ENCODE data around the gene MIOX.

The MIOX gene

GRCh38 chr22:50469377-50470305 is 17.0 kb upstream of the MIOX start:
- Histone ChIP-seq H3K27me3 (ENCODE audit: insufficient read depth, low read depth, severe bottlenecking) (no peaks in the 10 kb centered on the region), H3K9me3 (ENCODE audit: severe bottlenecking) (no peaks in the 10 kb centered on the region), H3K4me3 (ENCODE audit: low read depth, low read length) (no peak overlapping the region), H3K27ac (peak overlapping the region; percentile 26; the same call in 1 of the 2 replicates), H3K36me3 (peaks cover 33% of the 10 kb centered on the region)
- peak; percentile 61 for DNase-seq
- no peak for TF ChIP-seq CTCF (IDR thresholded peaks at IDR 0.05; ENCODE audit: low read depth, low read length)

GRCh38 chr22:50470491-50470890 is 16.2 kb upstream of the MIOX start:
- Histone ChIP-seq H3K36me3 (peaks cover 26% of the 10 kb centered on the region), H3K27me3 (ENCODE audit: insufficient read depth, low read depth, severe bottlenecking) (no peaks in the 10 kb centered on the region), H3K27ac (peak overlapping the region; percentile 26; the same call in 1 of the 2 replicates), H3K9me3 (ENCODE audit: severe bottlenecking) (no peaks in the 10 kb centered on the region), H3K4me3 (ENCODE audit: low read depth, low read length) (no peak overlapping the region)
- no peak for DNase-seq
- no peak for TF ChIP-seq CTCF (IDR thresholded peaks at IDR 0.05; ENCODE audit: low read depth, low read length)

- DNase-seq: no peak
- Histone ChIP-seq H3K4me3 (ENCODE audit: low read depth, low read length) (no peak overlapping the region), H3K27me3 (ENCODE audit: insufficient read depth, low read depth, severe bottlenecking) (no peaks in the 10 kb centered on the region), H3K9me3 (ENCODE audit: severe bottlenecking) (no peaks in the 10 kb centered on the region), H3K27ac (no peak overlapping the region), H3K36me3 (peaks cover 18% of the 10 kb centered on the region)
- TF ChIP-seq CTCF (IDR thresholded peaks at IDR 0.05; ENCODE audit: low read depth, low read length): no peak
Observed at GRCh38 chr22:50471197-50471847, 15.3 kb upstream of the MIOX start.

GRCh38 chr22:50471962-50472361 is 14.7 kb upstream of the MIOX start:
- H3K36me3 ChIP-seq: peaks cover 12% of the 10 kb centered on the region
- H3K4me3 ChIP-seq (ENCODE audit: low read depth, low read length): no peak overlapping the region
- DNase-seq: no peak
- H3K27me3 ChIP-seq (ENCODE audit: insufficient read depth, low read depth, severe bottlenecking): no peaks in the 10 kb centered on the region
- H3K27ac ChIP-seq: no peak overlapping the region
- H3K9me3 ChIP-seq (ENCODE audit: severe bottlenecking): no peaks in the 10 kb centered on the region
- no peak for TF ChIP-seq CTCF (IDR thresholded peaks at IDR 0.05; ENCODE audit: low read depth, low read length)

- peak; percentile 57 for TF ChIP-seq CTCF (IDR thresholded peaks at IDR 0.05; ENCODE audit: low read depth, low read length)
- Histone ChIP-seq H3K4me3 (ENCODE audit: low read depth, low read length) (no peak overlapping the region), H3K27ac (no peak overlapping the region), H3K36me3 (peaks cover 4% of the 10 kb centered on the region), H3K9me3 (ENCODE audit: severe bottlenecking) (no peaks in the 10 kb centered on the region), H3K27me3 (ENCODE audit: insufficient read depth, low read depth, severe bottlenecking) (no peaks in the 10 kb centered on the region)
- peak; percentile 47 for DNase-seq
Observed at GRCh38 chr22:50473088-50473487, 13.6 kb upstream of the MIOX start.
